ENCODE measurements around the gene RAB41. TPM values are rescaled to one million over a fixed set of nuclear protein-coding genes. Genes with fewer than 3 reads are reported as not detected.
"Not testable (repeated sequence)": the region's sequence is repeated elsewhere in the genome, so short reads cannot be mapped to it uniquely, and the experiment has no call there.

RAB41 gene
- total RNA-seq, 2 experiments from 2014 or later = not detected

DNA sequence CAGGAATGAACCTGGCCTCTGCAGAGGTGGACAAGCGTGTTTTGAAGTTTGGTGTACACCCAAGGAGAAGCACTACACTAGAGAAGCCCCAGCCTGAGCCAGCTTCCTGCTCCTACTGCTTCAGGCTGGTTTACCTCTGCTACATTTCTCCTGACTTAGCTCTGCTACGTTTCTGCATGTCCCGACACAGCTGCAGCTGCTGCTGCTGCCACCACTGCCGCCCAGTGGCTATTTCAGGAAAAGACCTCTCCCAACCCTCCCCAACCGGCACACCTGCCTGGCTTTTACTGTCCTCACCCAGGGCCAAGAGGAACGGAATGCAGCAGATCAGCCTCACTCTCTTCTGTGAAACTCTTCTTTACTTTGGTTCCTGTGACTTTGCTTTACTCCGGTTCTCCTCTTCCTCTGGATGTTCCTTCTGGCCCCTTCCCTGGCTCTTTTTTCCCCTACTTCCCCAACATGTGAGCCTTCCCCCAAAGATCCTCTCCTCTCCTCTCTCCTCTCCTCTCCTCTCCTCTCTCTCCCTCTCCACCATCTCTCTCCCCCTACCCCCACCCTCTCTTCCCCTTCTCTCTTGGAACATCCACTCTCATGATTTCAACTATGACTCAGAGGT, 18.9 kb upstream of the RAB41 start:
- Mint-ChIP-seq H3K4me3 (no peak overlapping the region), H3K27ac (no peak overlapping the region), H3K4me1 (no peaks in the 10 kb centered on the region), H3K36me3 (no peaks in the 10 kb centered on the region), H3K27me3 (no peaks in the 10 kb centered on the region), H3K9me3 (ENCODE audit: low read depth) (no peaks in the 10 kb centered on the region)
- DNase-seq (peak; percentile 54), ATAC-seq (peak; percentile 69)
- CTCF ChIA-PET = interaction anchor here (1.2 kb wide), 1 partner anchor 130 kb away, joined by 3 read pairs; the partner anchor contains the start of gene IGBP1

DNA sequence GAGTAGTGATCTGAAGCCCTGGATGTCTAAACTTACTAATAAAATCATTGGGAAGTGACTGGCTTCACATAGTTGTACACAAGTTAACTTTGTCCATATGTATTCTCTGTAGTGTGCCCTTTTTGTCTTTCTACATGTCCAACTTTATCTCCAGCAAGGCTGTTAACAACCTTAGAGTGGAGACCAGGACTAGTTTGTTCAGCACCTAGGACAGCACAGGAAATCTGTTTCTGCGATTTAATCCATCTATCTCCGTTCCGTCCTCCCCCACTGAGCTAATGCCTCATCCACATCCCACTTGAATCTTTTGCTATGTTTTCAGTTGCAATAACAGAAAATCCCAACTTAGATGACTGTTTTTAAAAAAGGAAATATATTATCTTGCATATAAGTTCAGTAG, 17.2 kb upstream of the RAB41 start:
- H3K9me3 Mint-ChIP-seq (ENCODE audit: low read depth) = no peaks in the 10 kb centered on the region
- H3K27ac Mint-ChIP-seq = no peak overlapping the region
- ATAC-seq = no peak
- no peaks in the 10 kb centered on the region for H3K27me3 Mint-ChIP-seq
- H3K4me3 Mint-ChIP-seq = no peak overlapping the region
- DNase-seq = no peak
- H3K4me1 Mint-ChIP-seq = no peaks in the 10 kb centered on the region
- CTCF ChIA-PET = no interaction called here
- H3K36me3 Mint-ChIP-seq = no peaks in the 10 kb centered on the region

DNA sequence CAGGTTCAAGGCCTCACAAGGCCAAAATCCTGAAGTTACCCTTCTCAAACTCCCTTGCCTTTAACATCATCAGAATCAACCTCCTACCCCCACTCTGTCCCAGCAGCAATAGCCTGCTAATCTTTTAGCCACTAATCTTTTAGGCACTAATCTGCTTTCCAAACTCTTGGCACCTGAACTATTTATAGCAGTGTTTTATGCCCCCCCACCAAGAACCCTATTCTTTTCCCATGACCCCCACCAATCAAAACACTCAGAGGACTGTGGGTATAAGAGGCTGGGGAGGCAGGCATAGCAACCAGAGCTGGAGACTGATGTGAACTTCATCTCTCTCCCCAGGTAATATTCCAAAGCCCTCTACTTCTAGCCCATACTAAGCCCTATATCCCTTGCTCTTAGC, 13.9 kb upstream of the RAB41 start, which contains the start of gene ARR3:
TSS of gene ARR3 (plus strand) at position 301 of the 400 bp plus-strand sequence. CDS start 1,052 bp downstream, outside the sequence.
- Mint-ChIP-seq H3K9me3 (ENCODE audit: low read depth) (no peaks in the 10 kb centered on the region), H3K36me3 (no peaks in the 10 kb centered on the region), H3K27ac (no peak within 1 kb of the TSS), H3K4me1 (no peaks in the 10 kb centered on the region), H3K27me3 (no peaks in the 10 kb centered on the region), H3K4me3 (no peak within 1 kb of the TSS)
- ATAC-seq (no peak), DNase-seq (no peak)
- CTCF ChIA-PET = no interaction called here

DNA sequence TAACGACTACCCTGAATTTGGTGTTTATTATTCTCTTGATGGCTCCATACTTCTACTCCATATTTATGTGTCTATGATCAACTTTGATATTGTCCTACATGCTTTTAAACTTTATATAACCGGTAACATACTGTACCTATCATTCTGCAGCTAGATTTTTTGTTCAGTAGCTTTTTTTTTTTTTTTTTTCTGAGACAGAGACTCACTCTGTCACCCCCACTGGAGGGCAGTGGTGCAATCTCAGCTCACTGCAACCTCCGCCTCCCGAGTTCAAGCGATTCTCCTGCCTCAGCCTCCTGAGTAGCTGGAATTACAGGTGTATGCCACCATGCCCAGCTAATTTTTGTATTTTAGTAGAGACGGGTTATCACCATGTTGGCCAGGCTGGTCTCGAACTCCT, 7.9 kb upstream of the RAB41 start:
- DNase-seq; H3K9me3 Mint-ChIP-seq (ENCODE audit: low read depth); H3K27me3 Mint-ChIP-seq; H3K4me3 Mint-ChIP-seq; ATAC-seq; H3K36me3 Mint-ChIP-seq; H3K27ac Mint-ChIP-seq; H3K4me1 Mint-ChIP-seq: not testable (repeated sequence)
- CTCF ChIA-PET = interaction anchor here (0.7 kb wide), 1 partner anchor 160 kb away, joined by 3 read pairs; no protein-coding TSS in a partner anchor

DNA sequence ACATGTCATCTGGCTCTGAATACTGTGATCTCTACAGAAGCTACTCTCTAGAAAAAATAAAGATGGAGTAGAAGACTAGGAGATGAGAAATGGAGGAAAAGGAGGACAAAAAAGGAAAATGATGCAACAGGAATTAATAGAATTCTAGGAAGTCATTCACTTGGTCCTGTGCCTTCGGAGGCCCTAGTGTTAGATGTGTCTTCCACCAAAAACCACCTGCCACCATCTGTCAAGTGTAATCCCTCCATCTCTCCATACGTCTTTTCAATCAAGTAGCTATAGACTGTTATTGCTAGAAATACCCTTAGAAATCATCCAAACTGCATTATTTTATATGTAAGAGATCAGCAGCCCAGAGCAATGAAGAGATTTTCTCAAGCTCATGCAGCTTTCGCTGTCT, 2.9 kb upstream of the RAB41 start:
- Mint-ChIP-seq H3K27ac (no peak overlapping the region), H3K4me1 (no peaks in the 10 kb centered on the region), H3K27me3 (no peaks in the 10 kb centered on the region), H3K36me3 (peaks cover 1% of the 10 kb centered on the region), H3K9me3 (ENCODE audit: low read depth) (no peaks in the 10 kb centered on the region), H3K4me3 (no peak overlapping the region)
- no peak for DNase-seq
- CTCF ChIA-PET = no interaction called here
- no peak for ATAC-seq

DNA sequence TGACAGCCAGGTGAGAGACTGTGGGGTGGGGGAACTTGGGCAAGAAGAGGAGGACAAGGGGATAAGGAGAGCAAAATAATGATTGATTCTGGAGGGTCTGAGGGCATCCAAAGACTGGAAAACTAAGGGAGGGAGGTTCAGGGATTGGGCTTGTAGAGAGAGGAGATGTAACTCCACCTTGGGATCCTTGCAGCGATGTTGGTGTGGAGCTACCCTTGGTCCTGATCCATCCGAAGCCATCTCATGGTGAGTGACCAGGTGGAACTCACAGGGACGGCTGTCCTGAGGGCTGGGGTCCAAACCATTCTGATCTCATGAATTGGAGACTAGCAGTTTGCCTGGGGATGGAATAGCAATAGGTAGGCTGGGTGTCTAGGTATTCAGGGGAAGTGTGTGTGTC, 1.4 kb upstream of the RAB41 start:
- H3K36me3 Mint-ChIP-seq = peaks cover 5% of the 10 kb centered on the region
- no peak overlapping the region for H3K27ac Mint-ChIP-seq
- CTCF ChIA-PET = no interaction called here
- ATAC-seq (no peak), DNase-seq (no peak)
- no peaks in the 10 kb centered on the region for H3K27me3 Mint-ChIP-seq
- peaks cover 4% of the 10 kb centered on the region for H3K4me1 Mint-ChIP-seq
- no peaks in the 10 kb centered on the region for H3K9me3 Mint-ChIP-seq (ENCODE audit: low read depth)
- no peak overlapping the region for H3K4me3 Mint-ChIP-seq

DNA sequence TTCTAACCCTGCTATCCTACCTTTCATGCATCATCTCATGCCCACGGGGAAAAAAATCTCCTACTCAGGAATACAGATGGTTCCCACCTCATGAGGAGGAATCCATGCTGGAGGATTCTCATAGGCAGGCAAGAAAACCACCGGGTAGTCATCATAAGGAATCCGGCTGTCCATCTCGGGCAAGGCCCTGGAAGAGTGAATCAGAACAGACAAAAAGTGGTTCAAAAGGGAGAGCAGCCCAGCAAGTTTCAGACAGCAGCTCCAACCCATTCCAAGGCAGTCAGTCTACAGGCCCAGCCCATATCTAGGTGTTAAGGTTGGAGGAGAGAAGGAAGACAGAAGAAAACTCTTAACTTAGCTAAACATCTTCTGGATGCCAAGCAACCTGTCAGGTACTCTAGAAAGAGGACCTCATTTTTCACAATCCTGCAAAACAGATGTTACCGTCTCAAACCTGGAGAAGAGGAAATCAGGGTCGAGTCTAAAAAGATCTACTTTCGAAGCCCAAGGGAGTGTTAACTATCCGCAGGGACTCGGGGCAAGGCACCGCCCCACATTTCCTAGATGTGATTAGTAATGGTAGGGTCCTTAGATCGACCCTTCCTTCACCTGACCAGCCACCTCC, 7.3 kb downstream of the RAB41 start:
- Mint-ChIP-seq H3K36me3 (peaks cover 27% of the 10 kb centered on the region), H3K27ac (peak overlapping the region; percentile 90), H3K27me3 (no peaks in the 10 kb centered on the region), H3K9me3 (ENCODE audit: low read depth) (no peaks in the 10 kb centered on the region), H3K4me3 (peak overlapping the region; percentile 90), H3K4me1 (peaks cover 35% of the 10 kb centered on the region)
- no peak for DNase-seq
- ATAC-seq = no peak
- CTCF ChIA-PET = interaction anchor here (1.0 to 1.6 kb wide), 2 partner anchors 11 to 144 kb away, joined by 3 to 5 read pairs; no protein-coding TSS in a partner anchor

DNA sequence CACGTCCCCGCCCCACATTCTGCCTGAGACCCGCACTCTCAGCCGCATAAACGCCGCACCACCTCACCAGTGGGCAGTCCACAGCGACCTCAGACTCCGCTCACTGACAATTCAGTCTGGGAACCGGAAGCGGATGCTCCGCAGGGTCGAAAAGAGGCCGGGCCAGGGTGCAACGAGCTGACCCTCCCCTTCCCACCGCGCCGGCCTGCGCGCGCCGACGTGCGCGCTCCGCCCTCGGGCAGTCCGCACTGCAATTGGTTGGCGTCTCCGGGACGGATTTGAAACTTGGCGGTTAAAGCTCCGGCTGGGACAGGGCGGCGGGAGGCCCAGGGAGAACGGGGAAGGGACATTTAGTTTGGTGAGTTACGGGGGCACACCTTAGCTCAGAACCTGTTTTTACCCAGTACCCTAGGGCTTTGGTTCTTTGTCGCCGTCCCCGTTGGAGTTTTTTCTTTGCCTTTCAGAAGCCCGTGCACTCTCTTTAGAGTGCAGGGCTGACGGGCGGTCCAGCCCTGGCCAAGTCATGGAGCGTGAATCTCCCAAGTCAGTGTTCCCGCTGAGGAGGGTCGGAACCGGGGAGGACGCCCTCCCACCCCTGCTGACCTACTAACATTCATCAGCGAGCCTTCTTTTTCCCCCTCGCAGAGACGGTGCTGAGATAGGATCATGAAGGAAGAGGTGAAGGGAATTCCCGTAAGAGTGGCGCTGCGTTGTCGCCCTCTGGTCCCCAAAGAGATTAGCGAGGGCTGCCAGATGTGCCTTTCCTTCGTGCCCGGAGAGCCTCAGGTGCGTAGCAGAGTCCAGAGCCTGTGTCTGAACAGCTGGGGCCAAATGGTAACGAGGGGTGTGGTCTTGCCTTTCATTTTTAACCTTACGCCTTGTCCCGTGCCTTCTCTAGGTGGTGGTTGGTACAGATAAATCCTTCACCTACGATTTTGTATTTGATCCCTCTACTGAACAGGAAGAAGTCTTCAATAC, 8.1 kb downstream of the RAB41 start, which contains the start of the genes KIF4A and PDZD11:
TSS of gene KIF4A (plus strand) at position 312 of the 978 bp plus-strand sequence. CDS start at position 667, 355 bp downstream.
TSS of gene PDZD11 (minus strand) at position 135 of the 978 bp plus-strand sequence. CDS start 586 bp downstream, outside the sequence.
- CTCF ChIA-PET = interaction anchor here (1.0 to 1.6 kb wide), 3 partner anchors 10 to 157 kb away, joined by 3 to 8 read pairs (median 5); partner anchors contain the start of gene IGBP1
- peak; percentile 99 for ATAC-seq

DNA sequence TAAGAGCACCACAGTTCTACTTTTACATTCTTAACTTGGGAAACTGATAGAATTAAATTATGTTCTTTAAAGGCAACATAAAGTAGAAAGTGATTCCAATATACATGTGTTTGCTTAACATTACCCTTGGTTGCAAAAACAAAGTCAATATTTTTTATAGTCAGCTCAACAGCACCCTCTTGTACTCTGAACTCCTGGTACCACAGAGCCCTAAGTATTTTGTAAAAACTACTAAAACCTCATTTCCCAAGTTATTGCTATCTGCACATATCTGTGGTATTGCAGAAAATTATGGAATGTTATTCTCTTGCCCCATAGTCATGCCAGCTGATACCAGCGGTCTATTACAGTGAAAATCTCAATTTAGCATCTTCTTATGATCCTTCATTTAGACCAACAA, 10.8 kb downstream of the RAB41 start:
- no peak overlapping the region for H3K4me3 Mint-ChIP-seq
- no peak for ATAC-seq
- no peak for DNase-seq
- H3K4me1 Mint-ChIP-seq = peaks cover 29% of the 10 kb centered on the region
- peaks cover 24% of the 10 kb centered on the region for H3K36me3 Mint-ChIP-seq
- no peak overlapping the region for H3K27ac Mint-ChIP-seq
- H3K9me3 Mint-ChIP-seq (ENCODE audit: low read depth) = no peaks in the 10 kb centered on the region
- no peaks in the 10 kb centered on the region for H3K27me3 Mint-ChIP-seq
- CTCF ChIA-PET = interaction anchor here (1.1 kb wide), 1 partner anchor 143 kb away, joined by 4 read pairs; no protein-coding TSS in a partner anchor

More for the DNA sequence above, 8.1 kb downstream of the RAB41 start, which contains the start of the genes KIF4A and PDZD11:
- Mint-ChIP-seq H3K36me3 (peaks cover 27% of the 10 kb centered on the region), H3K4me1 (peaks cover 35% of the 10 kb centered on the region), H3K9me3 (ENCODE audit: low read depth) (no peaks in the 10 kb centered on the region), H3K27me3 (no peaks in the 10 kb centered on the region), H3K4me3 (peak within 1 kb of the TSS; percentile 90), H3K27ac (peak within 1 kb of the TSS; percentile 90)
- peak; percentile 91 for DNase-seq

DNA sequence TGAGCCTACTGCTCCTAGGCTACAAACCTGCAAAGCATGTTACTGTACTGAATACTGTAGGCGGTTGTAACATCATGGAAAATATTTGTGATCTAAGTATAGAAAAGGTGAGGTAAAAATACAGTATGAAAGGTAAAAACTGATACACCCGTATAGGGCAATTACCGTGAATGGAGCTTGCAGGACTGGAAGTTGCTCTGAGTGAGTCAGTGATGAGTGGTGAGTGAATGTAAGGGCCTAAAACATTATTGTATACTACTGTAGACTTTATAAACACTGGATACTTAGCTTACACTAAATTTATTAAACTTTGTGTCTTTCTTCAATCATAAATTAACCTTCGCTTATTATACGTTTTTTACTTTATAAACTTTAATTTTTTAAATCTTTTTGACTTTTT, 11.6 kb downstream of the RAB41 start:
- no peak for ATAC-seq
- Mint-ChIP-seq H3K36me3 (peaks cover 22% of the 10 kb centered on the region), H3K27me3 (no peaks in the 10 kb centered on the region), H3K4me1 (peaks cover 26% of the 10 kb centered on the region), H3K9me3 (ENCODE audit: low read depth) (no peaks in the 10 kb centered on the region), H3K4me3 (no peak overlapping the region), H3K27ac (no peak overlapping the region)
- no peak for DNase-seq
- CTCF ChIA-PET = interaction anchor here (1.1 kb wide), 1 partner anchor 142 kb away, joined by 4 read pairs; no protein-coding TSS in a partner anchor

DNA sequence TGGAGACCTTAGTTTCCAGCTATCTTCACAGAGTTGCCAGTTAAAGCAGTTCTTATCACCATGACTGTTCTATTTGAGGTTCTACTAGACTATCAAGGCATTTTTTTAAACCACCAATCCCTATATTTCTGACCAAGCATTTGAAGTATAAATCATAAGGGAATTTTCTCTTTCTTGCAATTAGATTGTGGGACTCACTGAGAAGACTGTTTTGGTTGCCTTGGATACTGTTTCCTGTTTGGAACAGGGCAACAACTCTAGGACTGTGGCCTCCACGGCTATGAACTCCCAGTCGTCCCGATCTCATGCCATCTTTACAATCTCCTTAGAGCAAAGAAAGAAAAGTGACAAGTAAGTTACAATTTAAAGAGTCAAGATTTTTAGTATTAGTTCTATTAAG, 19.7 kb downstream of the RAB41 start:
- CTCF ChIA-PET = no interaction called here
- H3K27ac Mint-ChIP-seq = no peak overlapping the region
- H3K4me3 Mint-ChIP-seq = no peak overlapping the region
- peaks cover 3% of the 10 kb centered on the region for H3K4me1 Mint-ChIP-seq
- no peak for DNase-seq
- H3K9me3 Mint-ChIP-seq (ENCODE audit: low read depth) = no peaks in the 10 kb centered on the region
- no peaks in the 10 kb centered on the region for H3K27me3 Mint-ChIP-seq
- ATAC-seq = no peak
- H3K36me3 Mint-ChIP-seq = peaks cover 51% of the 10 kb centered on the region

DNA sequence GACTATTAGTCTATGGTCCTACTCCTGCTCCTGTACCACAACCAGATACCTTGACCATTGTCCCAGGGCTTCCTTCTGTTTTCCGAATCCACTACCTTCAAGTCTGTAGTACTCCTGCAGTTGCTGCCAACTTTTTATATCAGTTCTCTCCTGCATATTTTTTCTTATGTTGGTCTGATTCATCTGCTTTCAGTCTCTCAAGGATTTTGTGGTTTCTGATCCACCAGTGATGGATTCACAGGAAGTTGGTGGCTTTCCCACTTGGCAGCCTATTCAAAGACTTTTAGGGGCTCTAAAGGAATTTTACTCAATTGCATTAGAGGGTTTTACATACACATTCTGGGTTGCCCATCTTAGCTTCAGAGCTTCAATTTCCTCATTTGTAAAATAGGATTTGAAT, 31.5 kb downstream of the RAB41 start:
- Mint-ChIP-seq H3K4me1 (no peaks in the 10 kb centered on the region), H3K9me3 (ENCODE audit: low read depth) (no peaks in the 10 kb centered on the region), H3K27ac (no peak overlapping the region), H3K36me3 (peaks cover 33% of the 10 kb centered on the region), H3K4me3 (no peak overlapping the region), H3K27me3 (no peaks in the 10 kb centered on the region)
- CTCF ChIA-PET = no interaction called here
- ATAC-seq (no peak), DNase-seq (no peak)

DNA sequence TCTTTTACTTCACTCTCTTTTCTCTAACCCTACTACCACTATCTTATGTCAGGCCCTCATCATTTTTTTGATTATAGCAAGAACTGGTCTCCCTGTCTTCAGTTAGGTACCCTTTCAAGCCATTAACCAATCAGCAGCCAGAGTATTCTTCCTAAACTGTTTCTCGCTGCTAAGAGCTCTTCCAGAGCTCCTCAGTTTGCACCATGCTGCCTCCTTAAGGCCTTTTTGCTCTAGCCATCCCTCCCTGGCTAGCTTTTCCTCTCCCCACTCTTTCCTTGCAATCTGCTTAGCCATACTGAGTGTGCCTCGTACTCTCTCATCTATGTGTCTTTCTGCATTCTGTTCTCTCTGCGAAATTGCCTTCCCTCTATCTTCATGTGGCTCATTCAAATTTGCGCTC, 40.8 kb downstream of the RAB41 start:
- no peaks in the 10 kb centered on the region for H3K9me3 Mint-ChIP-seq (ENCODE audit: low read depth)
- H3K4me1 Mint-ChIP-seq = no peaks in the 10 kb centered on the region
- peaks cover 12% of the 10 kb centered on the region for H3K36me3 Mint-ChIP-seq
- no peak overlapping the region for H3K4me3 Mint-ChIP-seq
- no peaks in the 10 kb centered on the region for H3K27me3 Mint-ChIP-seq
- CTCF ChIA-PET = no interaction called here
- no peak overlapping the region for H3K27ac Mint-ChIP-seq
- ATAC-seq (no peak), DNase-seq (no peak)

All from activated CD8-positive, alpha-beta memory T cell treated with anti-CD3 and anti-CD28 coated beads, Interleukin-2, amount 10 ng/mL, durations not matched to agents 7 days and 5 days (primary cell).